Measurements from ENCODE around the gene SPRING1.

DNA sequence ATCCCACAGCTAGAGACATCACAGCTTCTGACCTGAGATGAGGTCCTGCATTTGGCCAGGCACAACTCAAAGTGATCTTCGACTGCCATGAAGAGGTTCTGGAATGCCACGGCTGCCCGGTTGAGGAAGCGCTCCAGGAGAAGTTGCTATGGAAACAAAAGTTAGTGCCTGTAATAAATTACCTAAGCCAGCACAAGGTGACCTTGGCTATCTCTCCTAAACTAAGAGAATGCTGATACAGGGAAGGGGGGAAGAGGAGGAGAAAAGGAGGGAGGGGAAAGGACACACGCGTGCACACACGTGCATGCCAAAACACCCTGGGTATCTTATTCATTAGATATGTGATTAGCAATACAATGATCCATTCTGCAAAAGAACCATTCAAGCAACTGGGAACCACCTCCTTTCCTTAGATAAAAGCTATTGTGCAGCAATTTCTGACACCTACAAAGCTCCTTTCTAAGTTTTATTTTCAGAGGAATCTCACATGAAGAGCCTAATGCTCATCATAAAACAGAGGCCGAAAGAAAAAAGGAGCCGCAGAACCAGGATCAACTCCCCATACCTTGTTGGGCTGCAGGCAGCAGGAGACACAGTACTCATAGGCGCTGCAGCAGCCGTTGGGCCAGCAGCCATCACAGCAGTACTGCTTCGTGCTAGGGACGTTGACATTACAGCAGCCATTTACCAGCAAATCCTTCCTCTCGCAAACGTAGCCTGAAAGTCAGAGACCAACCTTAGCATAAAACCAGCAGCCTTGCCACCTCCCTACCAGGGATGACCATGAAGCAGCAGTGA, 17.9 kb downstream of the SPRING1 start:
- TF ChIP-seq, protein P1, sequence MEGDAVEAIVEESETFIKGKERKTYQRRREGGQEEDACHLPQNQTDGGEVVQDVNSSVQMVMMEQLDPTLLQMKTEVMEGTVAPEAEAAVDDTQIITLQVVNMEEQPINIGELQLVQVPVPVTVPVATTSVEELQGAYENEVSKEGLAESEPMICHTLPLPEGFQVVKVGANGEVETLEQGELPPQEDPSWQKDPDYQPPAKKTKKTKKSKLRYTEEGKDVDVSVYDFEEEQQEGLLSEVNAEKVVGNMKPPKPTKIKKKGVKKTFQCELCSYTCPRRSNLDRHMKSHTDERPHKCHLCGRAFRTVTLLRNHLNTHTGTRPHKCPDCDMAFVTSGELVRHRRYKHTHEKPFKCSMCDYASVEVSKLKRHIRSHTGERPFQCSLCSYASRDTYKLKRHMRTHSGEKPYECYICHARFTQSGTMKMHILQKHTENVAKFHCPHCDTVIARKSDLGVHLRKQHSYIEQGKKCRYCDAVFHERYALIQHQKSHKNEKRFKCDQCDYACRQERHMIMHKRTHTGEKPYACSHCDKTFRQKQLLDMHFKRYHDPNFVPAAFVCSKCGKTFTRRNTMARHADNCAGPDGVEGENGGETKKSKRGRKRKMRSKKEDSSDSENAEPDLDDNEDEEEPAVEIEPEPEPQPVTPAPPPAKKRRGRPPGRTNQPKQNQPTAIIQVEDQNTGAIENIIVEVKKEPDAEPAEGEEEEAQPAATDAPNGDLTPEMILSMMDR (IDR thresholded peaks at IDR 0.05; ENCODE audit: insufficient read depth, low read length, poor library complexity, severe bottlenecking) = no peak
- no peak for TF ChIP-seq EZH2phosphoT487 (conservative IDR thresholded peaks at IDR 0.05; ENCODE audit: low read length)
